Measurements from ENCODE around the gene NIPAL3.
A peak's percentile ranks its signal among the peaks of the same experiment; 100 is the strongest.
"Not testable (repeated sequence)": the region's sequence is repeated elsewhere in the genome, so short reads cannot be mapped to it uniquely, and the experiment has no call there.

The NIPAL3 gene

GRCh38 chr1:24488159-24488558 lies 72.6 kb downstream of the NIPAL3 start:
- peak; percentile 36 for DNase-seq (ENCODE audit: low read depth, low spot score)

GRCh38 chr1:24489674-24490073 lies 74.1 kb downstream of the NIPAL3 start:
- DNase-seq (ENCODE audit: low read depth, low spot score), result no peak

- no peak for DNase-seq (ENCODE audit: low read depth, low spot score)
Measured at GRCh38 chr1:24490101-24490781, 74.6 kb downstream of the NIPAL3 start.

GRCh38 chr1:24491577-24492360 lies 76.2 kb downstream of the NIPAL3 start:
- no peak for DNase-seq (ENCODE audit: low read depth, low spot score)

GRCh38 chr1:24492935-24493334 lies 77.3 kb downstream of the NIPAL3 start:
- not testable (repeated sequence) for DNase-seq (ENCODE audit: low read depth, low spot score)

- DNase-seq (ENCODE audit: low read depth, low spot score), result no peak
Measured at GRCh38 chr1:24493785-24494184, 78.2 kb downstream of the NIPAL3 start.

GRCh38 chr1:24498589-24498988 lies 83.0 kb downstream of the NIPAL3 start:
- DNase-seq (ENCODE audit: low read depth, low spot score), result no peak

GRCh38 chr1:24500448-24501048 lies 84.9 kb downstream of the NIPAL3 start:
- no peak for DNase-seq (ENCODE audit: low read depth, low spot score)

GRCh38 chr1:24501371-24502064 lies 85.9 kb downstream of the NIPAL3 start:
- no peak for DNase-seq (ENCODE audit: low read depth, low spot score)

GRCh38 chr1:24502065-24502708 lies 86.6 kb downstream of the NIPAL3 start:
- peak; percentile 38 for DNase-seq (ENCODE audit: low read depth, low spot score)

- peak; percentile 71 for DNase-seq (ENCODE audit: low read depth, low spot score)
Measured at GRCh38 chr1:24502709-24503058, 87.1 kb downstream of the NIPAL3 start, which contains the start of gene RCAN3. TSS of gene RCAN3 (plus strand) at chr1:24502836. CDS start at chr1:24514373, 11,537 bp downstream.

GRCh38 chr1:24503059-24503751 lies 87.6 kb downstream of the NIPAL3 start:
- DNase-seq (ENCODE audit: low read depth, low spot score), result no peak

- DNase-seq (ENCODE audit: low read depth, low spot score), result no peak
Measured at GRCh38 chr1:24503870-24504523, 88.4 kb downstream of the NIPAL3 start.

GRCh38 chr1:24504560-24504959 lies 89.0 kb downstream of the NIPAL3 start:
- DNase-seq (ENCODE audit: low read depth, low spot score), result no peak

GRCh38 chr1:24505816-24506215 lies 90.2 kb downstream of the NIPAL3 start:
- no peak for DNase-seq (ENCODE audit: low read depth, low spot score)

GRCh38 chr1:24506691-24507381 lies 91.2 kb downstream of the NIPAL3 start:
- no peak for DNase-seq (ENCODE audit: low read depth, low spot score)

GRCh38 chr1:24507405-24507804 lies 91.8 kb downstream of the NIPAL3 start:
- DNase-seq (ENCODE audit: low read depth, low spot score), result no peak

- no peak for DNase-seq (ENCODE audit: low read depth, low spot score)
Measured at GRCh38 chr1:24508911-24509310, 93.3 kb downstream of the NIPAL3 start.

- DNase-seq (ENCODE audit: low read depth, low spot score), result no peak
Measured at GRCh38 chr1:24513706-24514105, 98.1 kb downstream of the NIPAL3 start.

GRCh38 chr1:24514946-24515345 lies 99.3 kb downstream of the NIPAL3 start:
- no peak for DNase-seq (ENCODE audit: low read depth, low spot score)
